ENCODE results near the gene IL1B.

GRCh38 chr2:112876971-112877361 lies 40.4 kb upstream of the IL1B start:
- no peak for TF ChIP-seq CTCF (IDR thresholded peaks at IDR 0.05; ENCODE audit: insufficient read depth, low read length, poor library complexity, severe bottlenecking)
- no peak for TF ChIP-seq EZH2phosphoT487 (conservative IDR thresholded peaks at IDR 0.05; ENCODE audit: low read length)
